HL-60 (cell line): ENCODE measurements around the gene LRP1B.

Source experiments
- DNase-seq, 2 experiments: peaks; one replicate each; pipeline ENCODE4 v3.0.0-alpha.2; 2010 to 2020; ENCODE audit warnings: low read depth in 1 of 2, low spot score in 1 of 2
- H3K27ac ChIP-seq: fragments of 250-450 bp; sonication (Bioruptor Pico); replicated peaks from 2 replicates; pipeline ENCODE4 v1.5.1; 2020; ENCODE audit warnings: mild to moderate bottlenecking, moderate library complexity
- H3K27me3 ChIP-seq: fragments of 250-450 bp; sonication (Bioruptor Pico); 2 replicates; pipeline ENCODE4 v1.5.1; 2021; ENCODE audit warnings: mild to moderate bottlenecking, moderate library complexity; ENCODE audit not compliant: insufficient read depth, poor library complexity, severe bottlenecking
- H3K4me3 ChIP-seq: replicated peaks from 2 replicates; pipeline ENCODE4 v1.5.1; 2011; ENCODE audit warnings: mild to moderate bottlenecking, control low read depth, low read length; ENCODE audit not compliant: insufficient read depth
- CTCF ChIP-seq: IDR thresholded peaks from one replicate; pipeline ENCODE4 v1.5.1; 2011; ENCODE audit warnings: low read length, control low read depth, inconsistent platforms; ENCODE audit not compliant: insufficient read depth
- GABPA ChIP-seq: IDR thresholded peaks from 2 replicates; pipeline ENCODE4 v1.6.1; 2012; ENCODE audit warnings: low read depth
- POLR2AphosphoS5 ChIP-seq: IDR thresholded peaks from 2 replicates; pipeline ENCODE4 v1.6.1; 2012; ENCODE audit warnings: low read depth
- SPI1 ChIP-seq: IDR thresholded peaks from 2 replicates; pipeline ENCODE4 v1.6.1; 2012; ENCODE audit warnings: low read depth, mild to moderate bottlenecking, borderline replicate concordance
- TF ChIP-seq, protein P1 (sequence below): IDR thresholded peaks from 2 replicates; pipeline ENCODE4 v1.6.1; 2012; ENCODE audit warnings: low read depth; ENCODE audit not compliant: insufficient replicate concordance

The LRP1B gene

GRCh38 chr2:140863713-140864112 lies 1267.1 kb downstream of the LRP1B start:
- TF ChIP-seq POLR2AphosphoS5, result no peak
- no peak for TF ChIP-seq CTCF
- TF ChIP-seq, protein P1, sequence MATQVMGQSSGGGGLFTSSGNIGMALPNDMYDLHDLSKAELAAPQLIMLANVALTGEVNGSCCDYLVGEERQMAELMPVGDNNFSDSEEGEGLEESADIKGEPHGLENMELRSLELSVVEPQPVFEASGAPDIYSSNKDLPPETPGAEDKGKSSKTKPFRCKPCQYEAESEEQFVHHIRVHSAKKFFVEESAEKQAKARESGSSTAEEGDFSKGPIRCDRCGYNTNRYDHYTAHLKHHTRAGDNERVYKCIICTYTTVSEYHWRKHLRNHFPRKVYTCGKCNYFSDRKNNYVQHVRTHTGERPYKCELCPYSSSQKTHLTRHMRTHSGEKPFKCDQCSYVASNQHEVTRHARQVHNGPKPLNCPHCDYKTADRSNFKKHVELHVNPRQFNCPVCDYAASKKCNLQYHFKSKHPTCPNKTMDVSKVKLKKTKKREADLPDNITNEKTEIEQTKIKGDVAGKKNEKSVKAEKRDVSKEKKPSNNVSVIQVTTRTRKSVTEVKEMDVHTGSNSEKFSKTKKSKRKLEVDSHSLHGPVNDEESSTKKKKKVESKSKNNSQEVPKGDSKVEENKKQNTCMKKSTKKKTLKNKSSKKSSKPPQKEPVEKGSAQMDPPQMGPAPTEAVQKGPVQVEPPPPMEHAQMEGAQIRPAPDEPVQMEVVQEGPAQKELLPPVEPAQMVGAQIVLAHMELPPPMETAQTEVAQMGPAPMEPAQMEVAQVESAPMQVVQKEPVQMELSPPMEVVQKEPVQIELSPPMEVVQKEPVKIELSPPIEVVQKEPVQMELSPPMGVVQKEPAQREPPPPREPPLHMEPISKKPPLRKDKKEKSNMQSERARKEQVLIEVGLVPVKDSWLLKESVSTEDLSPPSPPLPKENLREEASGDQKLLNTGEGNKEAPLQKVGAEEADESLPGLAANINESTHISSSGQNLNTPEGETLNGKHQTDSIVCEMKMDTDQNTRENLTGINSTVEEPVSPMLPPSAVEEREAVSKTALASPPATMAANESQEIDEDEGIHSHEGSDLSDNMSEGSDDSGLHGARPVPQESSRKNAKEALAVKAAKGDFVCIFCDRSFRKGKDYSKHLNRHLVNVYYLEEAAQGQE, result no peak
- TF ChIP-seq GABPA, result no peak
- no peak for TF ChIP-seq SPI1
- no peak overlapping the region for H3K27ac ChIP-seq
- H3K27me3 ChIP-seq, result no peaks in the 10 kb centered on the region
- H3K4me3 ChIP-seq, result no peak overlapping the region
- peak; percentile 1 to 5 for DNase-seq

DNA sequence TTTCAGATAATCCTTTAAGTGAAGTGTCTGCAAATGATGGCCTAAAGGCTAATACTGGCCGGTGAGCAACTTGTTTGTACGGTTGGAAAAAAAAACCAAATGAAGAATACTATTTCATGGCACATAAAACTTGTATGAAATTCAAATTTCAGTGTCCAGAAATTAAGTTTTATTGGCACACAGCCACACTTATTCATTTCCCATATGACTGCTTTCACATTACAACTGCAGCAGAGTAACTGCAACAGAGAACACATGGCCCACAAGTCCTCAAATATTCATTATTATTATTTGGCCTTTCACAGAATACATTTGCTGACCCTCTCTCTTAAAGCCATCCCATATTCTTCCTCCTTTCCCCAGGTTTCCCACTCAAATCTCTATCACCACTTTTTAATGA lies 1268.6 kb downstream of the LRP1B start:
- Histone ChIP-seq H3K4me3 (no peak overlapping the region), H3K27me3 (no peaks in the 10 kb centered on the region), H3K27ac (no peak overlapping the region)
- no peak for DNase-seq
- no peak for TF ChIP-seq CTCF
- TF ChIP-seq POLR2AphosphoS5, result no peak
- TF ChIP-seq SPI1, result no peak
- TF ChIP-seq GABPA, result no peak
- TF ChIP-seq, protein P1, result no peak

- no peak overlapping the region for H3K27ac ChIP-seq
- H3K27me3 ChIP-seq, result no peaks in the 10 kb centered on the region
- no peak for DNase-seq
- TF ChIP-seq CTCF (no peak), POLR2AphosphoS5 (no peak), SPI1 (no peak)
- TF ChIP-seq, protein P1, result no peak
- no peak overlapping the region for H3K4me3 ChIP-seq
Observed at GRCh38 chr2:140861666-140862065, 1269.2 kb downstream of the LRP1B start.
